Chondrocyte (in vitro differentiated cells): ENCODE data around the gene CACNA1C. TPM values are rescaled to one million over a fixed set of nuclear protein-coding genes. Genes with fewer than 3 reads are reported as not detected.
"Not testable (repeated sequence)": the region's sequence is repeated elsewhere in the genome, so short reads cannot be mapped to it uniquely, and the experiment has no call there.

ENCODE experiments used
- DNase-seq: peaks from one replicate; pipeline ENCODE4 v3.0.0; 2021; ENCODE audit warnings: mixed read lengths, low spot score
- H3K27ac Mint-ChIP-seq: one replicate; pipeline ENCODE4 v1.8.0; 2021; ENCODE audit warnings: mild to moderate bottlenecking, moderate library complexity, mixed read lengths; ENCODE audit not compliant: unreplicated experiment
- H3K27me3 Mint-ChIP-seq: 2 replicates; pipeline ENCODE4 v1.8.0; 2021; ENCODE audit warnings: low read depth, mixed read lengths
- H3K36me3 Mint-ChIP-seq: 2 replicates; pipeline ENCODE4 v1.8.0; 2021; ENCODE audit warnings: low read depth, mixed read lengths
- H3K4me1 Mint-ChIP-seq: 2 replicates; pipeline ENCODE4 v1.8.0; 2021; ENCODE audit warnings: low read depth, mild to moderate bottlenecking, mixed read lengths
- H3K4me3 Mint-ChIP-seq: one replicate; pipeline ENCODE4 v1.8.0; 2021; ENCODE audit warnings: mild to moderate bottlenecking, moderate library complexity, mixed read lengths; ENCODE audit not compliant: unreplicated experiment
- H3K9me3 Mint-ChIP-seq: 2 replicates; pipeline ENCODE4 v1.8.0; 2021; ENCODE audit warnings: low read depth, mixed read lengths
- total RNA-seq: library from RNA; stranded (reverse); gene quantifications from 3 replicates; pipeline ENCODE4 v1.2.1, GENCODE V29; 2021
- TF ChIP-seq, protein P1 (sequence below): fragments of 200-600 bp; sonication (generic); IDR thresholded peaks from 2 replicates; pipeline ENCODE4 v1.5.0; 2021; ENCODE audit warnings: antibody characterized with exemption, mild to moderate bottlenecking, moderate library complexity

CACNA1C gene
- total RNA-seq, 1 donor from 2014 or later = 27.0 TPM

DNA sequence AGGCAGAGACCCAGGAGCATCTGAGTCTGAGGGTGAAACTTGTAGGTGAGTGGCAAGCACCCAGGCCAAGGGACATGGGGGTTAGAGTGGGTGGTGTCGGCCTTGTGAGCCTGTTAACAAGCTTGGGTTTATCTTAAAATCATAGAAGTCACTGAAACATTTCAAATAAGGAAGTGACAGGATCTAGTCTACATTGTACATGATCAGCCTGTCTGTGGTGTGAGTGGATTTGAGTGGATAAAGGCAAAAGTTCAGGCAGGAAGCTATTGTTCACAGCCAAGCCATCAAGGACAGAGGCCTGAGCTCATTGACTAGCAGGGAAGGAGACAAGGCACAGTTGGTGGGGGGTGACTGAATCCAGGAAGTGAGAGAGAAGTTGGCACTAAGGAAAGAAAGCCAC is 682.6 kb downstream of the CACNA1C start:
- DNase-seq = no peak
- TF ChIP-seq, protein P1, sequence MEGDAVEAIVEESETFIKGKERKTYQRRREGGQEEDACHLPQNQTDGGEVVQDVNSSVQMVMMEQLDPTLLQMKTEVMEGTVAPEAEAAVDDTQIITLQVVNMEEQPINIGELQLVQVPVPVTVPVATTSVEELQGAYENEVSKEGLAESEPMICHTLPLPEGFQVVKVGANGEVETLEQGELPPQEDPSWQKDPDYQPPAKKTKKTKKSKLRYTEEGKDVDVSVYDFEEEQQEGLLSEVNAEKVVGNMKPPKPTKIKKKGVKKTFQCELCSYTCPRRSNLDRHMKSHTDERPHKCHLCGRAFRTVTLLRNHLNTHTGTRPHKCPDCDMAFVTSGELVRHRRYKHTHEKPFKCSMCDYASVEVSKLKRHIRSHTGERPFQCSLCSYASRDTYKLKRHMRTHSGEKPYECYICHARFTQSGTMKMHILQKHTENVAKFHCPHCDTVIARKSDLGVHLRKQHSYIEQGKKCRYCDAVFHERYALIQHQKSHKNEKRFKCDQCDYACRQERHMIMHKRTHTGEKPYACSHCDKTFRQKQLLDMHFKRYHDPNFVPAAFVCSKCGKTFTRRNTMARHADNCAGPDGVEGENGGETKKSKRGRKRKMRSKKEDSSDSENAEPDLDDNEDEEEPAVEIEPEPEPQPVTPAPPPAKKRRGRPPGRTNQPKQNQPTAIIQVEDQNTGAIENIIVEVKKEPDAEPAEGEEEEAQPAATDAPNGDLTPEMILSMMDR = no peak
- H3K4me3 Mint-ChIP-seq = no peak overlapping the region
- peaks cover 71% of the 10 kb centered on the region for H3K27me3 Mint-ChIP-seq
- H3K4me1 Mint-ChIP-seq = no peaks in the 10 kb centered on the region
- no peak overlapping the region for H3K27ac Mint-ChIP-seq
- no peaks in the 10 kb centered on the region for H3K9me3 Mint-ChIP-seq
- no peaks in the 10 kb centered on the region for H3K36me3 Mint-ChIP-seq

DNA sequence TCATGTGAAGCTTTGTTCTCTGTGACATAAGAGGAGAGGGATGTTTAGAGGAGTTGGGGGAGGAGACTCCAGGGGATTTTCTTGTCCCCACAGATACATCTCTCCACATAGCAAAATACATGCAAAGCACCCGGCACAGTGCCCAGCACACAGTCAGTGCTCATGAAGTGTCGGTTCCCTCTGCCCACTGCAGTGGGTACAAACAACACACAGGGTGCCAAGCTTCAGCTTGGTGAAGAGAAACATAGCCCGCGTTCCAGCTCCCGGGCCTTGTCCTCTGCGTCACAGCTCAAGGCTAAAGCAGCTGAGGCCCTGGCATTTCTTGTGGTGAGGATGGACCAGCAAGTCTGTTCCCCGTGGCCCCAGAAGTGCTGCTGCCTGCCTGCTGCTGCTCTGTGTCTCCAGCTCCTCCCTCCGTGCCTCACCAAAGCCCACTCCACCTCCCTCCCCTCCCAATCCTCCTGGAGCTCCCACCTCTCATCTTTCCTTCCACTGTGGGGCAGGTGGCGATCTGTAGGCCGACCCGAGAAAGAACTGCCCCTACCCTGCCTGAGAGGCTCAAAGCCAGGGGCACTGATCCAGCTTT is 685.0 kb downstream of the CACNA1C start:
- no peaks in the 10 kb centered on the region for H3K36me3 Mint-ChIP-seq
- DNase-seq = no peak
- peaks cover 54% of the 10 kb centered on the region for H3K27me3 Mint-ChIP-seq
- TF ChIP-seq, protein P1 = no peak
- no peaks in the 10 kb centered on the region for H3K9me3 Mint-ChIP-seq
- H3K4me3 Mint-ChIP-seq = no peak overlapping the region
- H3K27ac Mint-ChIP-seq = no peak overlapping the region
- no peaks in the 10 kb centered on the region for H3K4me1 Mint-ChIP-seq

DNA sequence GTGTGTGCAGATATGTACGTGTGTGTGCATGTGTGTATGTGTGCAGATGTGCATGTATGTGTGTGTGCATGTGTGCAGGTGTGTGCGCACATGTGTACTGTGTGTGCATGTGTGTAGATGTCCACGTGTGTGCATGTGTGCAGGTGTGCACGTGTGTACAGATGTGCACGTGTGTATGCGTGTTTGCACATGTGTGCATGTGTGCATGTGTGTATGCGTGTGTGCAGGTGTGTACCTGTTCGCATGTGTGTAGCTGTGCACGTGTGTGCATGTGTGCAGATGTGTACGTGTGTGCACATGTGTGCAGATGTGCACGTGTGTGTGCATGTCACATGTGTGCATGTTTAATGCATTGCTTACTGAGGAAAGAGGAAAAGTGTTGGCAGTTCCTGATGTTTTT is 686.3 kb downstream of the CACNA1C start:
- DNase-seq = no peak
- H3K27ac Mint-ChIP-seq = no peak overlapping the region

DNA sequence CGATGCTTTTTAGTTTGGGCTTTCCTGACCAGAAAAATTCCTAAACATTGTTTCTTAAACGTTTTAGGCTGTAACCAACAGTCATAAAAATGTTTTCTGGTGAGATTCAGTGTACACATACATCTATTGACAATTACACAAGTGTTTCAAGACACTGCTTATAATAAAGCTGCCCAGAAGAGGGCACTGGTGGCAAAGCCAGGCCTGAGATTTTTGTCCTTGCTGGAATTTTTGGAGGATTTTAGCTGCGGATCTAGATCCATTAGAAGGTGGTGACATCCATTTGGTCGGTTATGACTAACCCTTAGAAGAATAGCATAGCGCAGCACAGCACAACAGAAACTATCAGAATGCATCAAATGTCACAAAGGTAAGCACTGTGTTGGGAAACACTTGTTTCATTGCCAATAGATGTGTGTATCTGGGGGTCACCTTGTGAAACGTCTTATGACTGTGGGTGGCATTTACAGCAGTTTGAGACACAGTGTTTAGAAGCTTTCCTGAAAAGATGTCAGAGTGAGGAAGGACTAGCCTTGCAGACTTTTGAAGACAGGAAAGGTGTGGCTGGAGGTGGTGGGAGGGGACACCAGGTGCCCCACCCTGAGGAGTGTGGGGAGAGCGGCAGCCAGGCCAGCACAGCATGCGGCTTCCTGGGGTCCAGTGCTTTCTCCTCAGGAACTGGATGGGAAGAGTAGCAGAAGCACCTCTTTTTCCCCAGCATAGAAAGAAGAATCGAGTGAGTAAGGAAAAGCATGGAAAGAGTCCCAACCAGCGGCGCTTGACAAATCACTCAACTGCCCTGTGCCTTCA is 687.2 kb downstream of the CACNA1C start:
- no peaks in the 10 kb centered on the region for H3K9me3 Mint-ChIP-seq

More for the DNA sequence above, 686.3 kb downstream of the CACNA1C start:
- no peaks in the 10 kb centered on the region for H3K4me1 Mint-ChIP-seq
- H3K27me3 Mint-ChIP-seq = peaks cover 52% of the 10 kb centered on the region
- no peaks in the 10 kb centered on the region for H3K36me3 Mint-ChIP-seq
- no peaks in the 10 kb centered on the region for H3K9me3 Mint-ChIP-seq
- TF ChIP-seq, protein P1 = no peak
- no peak overlapping the region for H3K4me3 Mint-ChIP-seq

DNA sequence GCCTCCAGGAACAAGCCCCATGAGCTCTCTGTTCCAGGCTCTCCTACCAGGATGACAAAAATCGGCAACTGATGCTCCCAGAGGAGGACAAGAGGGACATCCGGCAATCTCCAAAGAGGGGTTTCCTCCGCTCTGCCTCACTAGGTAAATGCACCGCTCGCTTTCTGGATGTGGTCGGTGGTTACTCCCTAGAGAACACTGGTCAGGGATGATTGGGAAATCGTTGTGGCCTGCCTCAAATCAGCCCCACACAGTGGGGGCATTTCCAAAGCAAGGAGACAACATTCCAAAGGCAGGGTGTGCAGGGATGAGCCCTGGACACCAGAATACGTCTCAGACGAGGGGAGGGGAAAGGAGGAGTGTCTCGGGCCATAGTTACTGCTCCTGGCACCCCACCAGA is 689.2 kb downstream of the CACNA1C start:
- H3K4me3 Mint-ChIP-seq, H3K27ac Mint-ChIP-seq, H3K36me3 Mint-ChIP-seq, H3K4me1 Mint-ChIP-seq, DNase-seq, H3K9me3 Mint-ChIP-seq: not testable (repeated sequence)
- peaks cover 33% of the 10 kb centered on the region for H3K27me3 Mint-ChIP-seq

More for the DNA sequence above, 687.2 kb downstream of the CACNA1C start:
- no peak overlapping the region for H3K4me3 Mint-ChIP-seq
- DNase-seq = no peak
- no peak overlapping the region for H3K27ac Mint-ChIP-seq
- TF ChIP-seq, protein P1 = peak; percentile 91
- no peaks in the 10 kb centered on the region for H3K4me1 Mint-ChIP-seq
- H3K27me3 Mint-ChIP-seq = peaks cover 47% of the 10 kb centered on the region
- no peaks in the 10 kb centered on the region for H3K36me3 Mint-ChIP-seq
